Right lobe of liver (tissue), 6 donors: ENCODE results near the gene CHADL. TPM values are rescaled to one million over a fixed set of nuclear protein-coding genes. Genes with fewer than 3 reads are reported as not detected.

ENCODE experiments used
- ATAC-seq, 4 donors: fragments of 200-7000 bp; cut with Tn5 transposase; one replicate each; pipeline ENCODE4 v1.9.1; 2020; ENCODE audit warnings: mild to moderate bottlenecking in 4 of 4, moderate library complexity in 4 of 4
- DNase-seq, 3 donors: peaks; one replicate each; pipeline ENCODE4 v3.0.0-alpha.2; 2020
- H3K27ac ChIP-seq, 3 donors: fragments of 200-600 bp; one replicate each; pipeline ENCODE4 v1.8.0; 2022
- H3K27me3 ChIP-seq, 2 donors: fragments of 200-600 bp; one replicate each; pipeline ENCODE4 v1.8.0; 2022
- H3K36me3 ChIP-seq, 4 donors: fragments of 200-600 bp; sonication (generic) in 1 of 4; one replicate each; pipeline versions ENCODE4 v1.5.1 to v1.8.0; 2017 to 2022; ENCODE audit warnings: control low read depth in 1 of 4
- H3K4me1 ChIP-seq, 4 donors: fragments of 200-600 bp; sonication (generic) in 1 of 4; one replicate each; pipeline versions ENCODE4 v1.5.1 to v1.8.0; 2017 to 2022; ENCODE audit warnings: control low read depth in 1 of 4
- H3K4me3 ChIP-seq, 3 donors: fragments of 200-600 bp; one replicate each; pipeline ENCODE4 v1.8.0; 2022
- H3K9me3 ChIP-seq, 4 donors: fragments of 200-600 bp; sonication (generic) in 1 of 4; one replicate each; pipeline versions ENCODE4 v1.5.1 to v1.8.0; 2017 to 2022; ENCODE audit warnings: control low read depth in 1 of 4
- POLR2A ChIP-seq: fragments of 450-650 bp; IDR thresholded peaks from one replicate; pipeline ENCODE4 v1.6.1; 2017; ENCODE audit warnings: antibody characterized with exemption, mild to moderate bottlenecking
- WGBS: methylation state at CpG from one replicate; pipeline ENCODE4 v1.1.6; 2018; ENCODE audit warnings: low coverage, low lambda C conversion rate; ENCODE audit not compliant: insufficient coverage; ENCODE audit errors: missing lambda C conversion rate; 5-methylcytosine and 5-hydroxymethylcytosine counted together
- intact Hi-C, 2 donors: fragments of 100-400 bp; cut with DNase I; formaldehyde crosslinking; loops; one replicate each; pipeline versions ENCODE4 v1.11.2 to v1.14.1; 2022
- total RNA-seq, 6 experiments: library from RNA; depleted of rRNA in 2 of 6; stranded (reverse); fragments of >200 nt in 2 of 6; fragmentation: NEBNext Ultra II Directional in 3 of 6; extraction: Animal tissue kit (Norgen Biotek cat#: 25700) in 3 of 6; gene quantifications; one replicate each; pipeline versions ENCODE4 v1.1.0 to v1.2.4, GENCODE V29; 2016 to 2023
- TF ChIP-seq, protein P1 (sequence below), 4 donors: fragments of 200-600 bp in 3 of 4; fragments of 450-650 bp in 1 of 4; IDR thresholded peaks; one replicate each; pipeline versions ENCODE4 v1.5.1 to v1.8.0; 2016 to 2022; ENCODE audit warnings: antibody characterized with exemption in 4 of 4, mild to moderate bottlenecking in 2 of 4
- donor health status: DM: no; HTN: yes; CAD: no.
- donor health status: DM: no; HTN: no; CAD: no.
- donor health status: DM: no; HTN: no; CAD: no.
- donor health status: DM: no; HTN: yes; CAD: no.
- donor health status: DM: no; HTN: yes; CAD: no.

The CHADL gene
- total RNA-seq, 6 experiments from 2014 or later: 0.75 to 1.5 (median 1.1) TPM

- no peak for DNase-seq
- no peaks in the 10 kb centered on the region for H3K27me3 ChIP-seq
- H3K4me1 ChIP-seq: peaks cover 0 to 16% (median 5%) of the 10 kb centered on the region in 4 donors
- intact Hi-C loops: no loop called here
- peaks cover 0 to 67% (median 24%) of the 10 kb centered on the region in 4 donors for H3K36me3 ChIP-seq
- H3K4me3 ChIP-seq: no peak overlapping the region
- ATAC-seq: no peak
- 91% methylated on average over 6 of the region's 8 CpGs for WGBS
- TF ChIP-seq, protein P1, sequence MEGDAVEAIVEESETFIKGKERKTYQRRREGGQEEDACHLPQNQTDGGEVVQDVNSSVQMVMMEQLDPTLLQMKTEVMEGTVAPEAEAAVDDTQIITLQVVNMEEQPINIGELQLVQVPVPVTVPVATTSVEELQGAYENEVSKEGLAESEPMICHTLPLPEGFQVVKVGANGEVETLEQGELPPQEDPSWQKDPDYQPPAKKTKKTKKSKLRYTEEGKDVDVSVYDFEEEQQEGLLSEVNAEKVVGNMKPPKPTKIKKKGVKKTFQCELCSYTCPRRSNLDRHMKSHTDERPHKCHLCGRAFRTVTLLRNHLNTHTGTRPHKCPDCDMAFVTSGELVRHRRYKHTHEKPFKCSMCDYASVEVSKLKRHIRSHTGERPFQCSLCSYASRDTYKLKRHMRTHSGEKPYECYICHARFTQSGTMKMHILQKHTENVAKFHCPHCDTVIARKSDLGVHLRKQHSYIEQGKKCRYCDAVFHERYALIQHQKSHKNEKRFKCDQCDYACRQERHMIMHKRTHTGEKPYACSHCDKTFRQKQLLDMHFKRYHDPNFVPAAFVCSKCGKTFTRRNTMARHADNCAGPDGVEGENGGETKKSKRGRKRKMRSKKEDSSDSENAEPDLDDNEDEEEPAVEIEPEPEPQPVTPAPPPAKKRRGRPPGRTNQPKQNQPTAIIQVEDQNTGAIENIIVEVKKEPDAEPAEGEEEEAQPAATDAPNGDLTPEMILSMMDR (IDR thresholded peaks at IDR 0.05): no peak
- no peak for TF ChIP-seq POLR2A
- no peak overlapping the region for H3K27ac ChIP-seq
- H3K9me3 ChIP-seq: no peaks in the 10 kb centered on the region
These were observed 11.6 kb upstream of the CHADL start for GRCh38 chr22:41252365-41252764.

- TF ChIP-seq POLR2A: no peak
- TF ChIP-seq, protein P1 (IDR thresholded peaks at IDR 0.05): no peak
- Histone ChIP-seq H3K36me3 (peaks cover 0 to 56% (median 20%) of the 10 kb centered on the region in 4 donors), H3K9me3 (no peaks in the 10 kb centered on the region), H3K4me3 (no peak overlapping the region), H3K4me1 (peaks cover 0 to 17% (median 5%) of the 10 kb centered on the region in 4 donors), H3K27ac (no peak overlapping the region), H3K27me3 (no peaks in the 10 kb centered on the region)
- DNase-seq: no peak
- intact Hi-C loops: no loop called here
- no peak for ATAC-seq
- 94% methylated on average over 8 of the region's 12 CpGs for WGBS
These were observed 9.4 kb upstream of the CHADL start for GRCh38 chr22:41250127-41250526.

- intact Hi-C loops: loop anchor here in 1 of 2 donors (10.0 kb wide), 1 partner anchor 325 kb away; no protein-coding TSS in a partner anchor
- no peak for ATAC-seq
- peaks cover 0 to 52% (median 20%) of the 10 kb centered on the region in 4 donors for H3K36me3 ChIP-seq
These were observed 8.7 kb upstream of the CHADL start for GRCh38 chr22:41249442-41249841.

GRCh38 chr22:41248758-41249157 lies 8.0 kb upstream of the CHADL start:
- DNase-seq (no peak), ATAC-seq (no peak)
- peaks cover 0 to 48% (median 19%) of the 10 kb centered on the region in 4 donors for H3K36me3 ChIP-seq
- H3K4me1 ChIP-seq: peaks cover 0 to 17% (median 5%) of the 10 kb centered on the region in 4 donors
- H3K27ac ChIP-seq: no peak overlapping the region
- TF ChIP-seq POLR2A: no peak
- TF ChIP-seq, protein P1 (IDR thresholded peaks at IDR 0.05): no peak
- WGBS: 95% methylated on average over 4 of the region's 10 CpGs
- intact Hi-C loops: loop anchor here in 1 of 2 donors (10.0 kb wide), 1 partner anchor 324 kb away; no protein-coding TSS in a partner anchor
- no peaks in the 10 kb centered on the region for H3K9me3 ChIP-seq
- no peaks in the 10 kb centered on the region for H3K27me3 ChIP-seq
- H3K4me3 ChIP-seq: no peak overlapping the region

More at GRCh38 chr22:41249442-41249841, 8.7 kb upstream of the CHADL start:
- Histone ChIP-seq H3K9me3 (no peaks in the 10 kb centered on the region), H3K27ac (no peak overlapping the region), H3K27me3 (no peaks in the 10 kb centered on the region), H3K4me1 (peaks cover 0 to 17% (median 5%) of the 10 kb centered on the region in 4 donors), H3K4me3 (no peak overlapping the region)
- WGBS: no CpG with 5 or more reads among the region's 14 CpGs
- DNase-seq: no peak
- TF ChIP-seq, protein P1 (IDR thresholded peaks at IDR 0.05): no peak
- no peak for TF ChIP-seq POLR2A
